Mesenchymal stem cell (in vitro differentiated cells and primary cell): ENCODE results near the gene STK32C.

Experiments used
- DNase-seq: peaks from one replicate; pipeline ENCODE4 v3.0.0-alpha.2; 2013
- H2AFZ ChIP-seq: one replicate; pipeline ENCODE4 v1.6.1; 2013; ENCODE audit warnings: low read depth, mild to moderate bottlenecking, control low read depth, inconsistent platforms, low read length, moderate library complexity
- H2AK5ac ChIP-seq: 2 replicates; pipeline ENCODE4 v1.6.1; 2013; ENCODE audit warnings: low read length, moderate library complexity, mild to moderate bottlenecking, inconsistent platforms; ENCODE audit not compliant: severe bottlenecking
- H2BK120ac ChIP-seq: one replicate; pipeline ENCODE4 v1.6.1; 2013; ENCODE audit warnings: low read depth, mild to moderate bottlenecking, inconsistent platforms, low read length, moderate library complexity
- H2BK12ac ChIP-seq, 2 experiments: one replicate each; pipeline ENCODE4 v1.6.1; 2013; ENCODE audit warnings: inconsistent platforms in 2 of 2, low read length in 2 of 2, mild to moderate bottlenecking in 2 of 2, moderate library complexity in 2 of 2, control low read depth in 1 of 2
- H2BK15ac ChIP-seq: one replicate; pipeline ENCODE4 v1.6.1; 2013; ENCODE audit warnings: mild to moderate bottlenecking, low read depth, inconsistent platforms; ENCODE audit not compliant: poor library complexity, severe bottlenecking
- H2BK5ac ChIP-seq: 2 replicates; pipeline ENCODE4 v1.6.1; 2013; ENCODE audit warnings: low read depth, mild to moderate bottlenecking, low read length, control low read depth, inconsistent platforms; ENCODE audit not compliant: poor library complexity, severe bottlenecking
- H3K14ac ChIP-seq, 2 experiments: one replicate each; pipeline ENCODE4 v1.6.1; 2013; ENCODE audit warnings: inconsistent platforms in 2 of 2, low read length in 2 of 2, control low read depth in 1 of 2, mild to moderate bottlenecking in 1 of 2, moderate library complexity in 1 of 2
- H3K18ac ChIP-seq, 2 experiments: one replicate each; pipeline ENCODE4 v1.6.1; 2013; ENCODE audit warnings: inconsistent platforms in 2 of 2, low read length in 2 of 2, control low read depth in 1 of 2, low read depth in 1 of 2, mild to moderate bottlenecking in 1 of 2
- H3K23ac ChIP-seq, 2 experiments: one replicate each; pipeline ENCODE4 v1.6.1; 2013; ENCODE audit warnings: inconsistent platforms in 2 of 2, low read length in 2 of 2, mild to moderate bottlenecking in 2 of 2, moderate library complexity in 2 of 2, control low read depth in 1 of 2
- H3K27ac ChIP-seq: 2 replicates; pipeline ENCODE4 v1.5.1; 2013; ENCODE audit warnings: mild to moderate bottlenecking, moderate library complexity, low read length, control low read depth, inconsistent platforms; ENCODE audit not compliant: poor library complexity, severe bottlenecking
- H3K27me3 ChIP-seq, 2 experiments: 2 replicates each; pipeline versions ENCODE4 v1.6.1 to v1.7.0; 2013; ENCODE audit warnings: low read length in 2 of 2, mild to moderate bottlenecking in 2 of 2, moderate library complexity in 2 of 2, control low read depth in 1 of 2, inconsistent platforms in 1 of 2; ENCODE audit not compliant: control insufficient read depth in 1 of 2, insufficient read depth in 1 of 2
- H3K36me3 ChIP-seq, 2 experiments: 2 replicates each; pipeline versions ENCODE4 v1.6.1 to v1.7.0; 2013; ENCODE audit warnings: low read length in 2 of 2, control low read depth in 1 of 2, inconsistent platforms in 1 of 2, low read depth in 1 of 2, mild to moderate bottlenecking in 1 of 2; ENCODE audit not compliant: insufficient read depth in 2 of 2, control insufficient read depth in 1 of 2
- H3K4ac ChIP-seq, 2 experiments: one replicate each; pipeline ENCODE4 v1.6.1; 2013; ENCODE audit warnings: inconsistent platforms in 2 of 2, low read length in 2 of 2, mild to moderate bottlenecking in 2 of 2, moderate library complexity in 2 of 2, control low read depth in 1 of 2, low read depth in 1 of 2
- H3K4me1 ChIP-seq: 2 replicates; pipeline ENCODE4 v1.6.1; 2013; ENCODE audit warnings: low read depth, low read length, control low read depth; ENCODE audit not compliant: control insufficient read depth, insufficient read depth
- H3K4me2 ChIP-seq: 2 replicates; pipeline ENCODE4 v1.6.1; 2013; ENCODE audit warnings: low read length, mild to moderate bottlenecking, inconsistent platforms; ENCODE audit not compliant: poor library complexity, severe bottlenecking
- H3K4me3 ChIP-seq, 2 experiments: 2 replicates each; pipeline versions ENCODE4 v1.5.1 to v1.7.0; 2013; ENCODE audit warnings: low read length in 2 of 2, mild to moderate bottlenecking in 2 of 2, control low read depth in 1 of 2, low read depth in 1 of 2; ENCODE audit not compliant: insufficient read depth in 1 of 2
- H3K79me1 ChIP-seq: replicated peaks from 2 replicates; pipeline ENCODE4 v1.6.1; 2013; ENCODE audit warnings: mild to moderate bottlenecking, control low read depth, low read length, inconsistent platforms; ENCODE audit not compliant: poor library complexity, severe bottlenecking
- H3K9ac ChIP-seq: 2 replicates; pipeline ENCODE4 v1.7.0; 2013; ENCODE audit warnings: mild to moderate bottlenecking, low read length, moderate library complexity
- H3K9me3 ChIP-seq: 2 replicates; pipeline ENCODE4 v1.7.0; 2013; ENCODE audit warnings: mild to moderate bottlenecking, low read length; ENCODE audit not compliant: control insufficient read depth
- H4K8ac ChIP-seq: one replicate; pipeline ENCODE4 v1.6.1; 2013; ENCODE audit warnings: inconsistent platforms, mild to moderate bottlenecking, low read length, moderate library complexity
- H4K91ac ChIP-seq: one replicate; pipeline ENCODE4 v1.6.1; 2013; ENCODE audit warnings: mild to moderate bottlenecking, low read length, inconsistent platforms
- WGBS: methylation state at CpG from one replicate; pipeline ENCODE4 v1.1.7; 2013; ENCODE audit warnings: mixed read lengths; 5-methylcytosine and 5-hydroxymethylcytosine counted together

Gene STK32C

DNA sequence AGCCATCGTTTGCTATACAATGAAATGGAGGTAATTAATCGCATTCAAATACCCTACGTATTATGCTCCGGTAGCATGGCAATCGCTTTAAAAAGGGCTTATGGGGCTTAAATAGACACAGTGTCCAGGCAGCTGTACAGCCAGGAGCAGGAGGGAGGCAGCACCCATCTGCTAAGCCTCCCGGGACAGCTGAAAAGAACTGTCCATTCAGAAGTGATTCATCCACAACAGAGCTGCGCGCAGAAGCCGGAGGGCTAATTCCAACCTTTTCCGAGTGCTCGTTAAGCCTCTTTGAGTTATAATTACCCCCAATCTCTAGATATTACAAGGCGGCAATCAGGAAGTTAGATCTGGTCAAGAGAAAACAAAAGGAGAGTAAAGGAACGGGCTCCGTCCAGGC lies 62.7 kb downstream of the STK32C start:
- no peak overlapping the region for H3K27ac ChIP-seq
- H2BK12ac ChIP-seq: no peak overlapping the region
- H3K4me1 ChIP-seq: peaks cover 8% of the 10 kb centered on the region
- H4K8ac ChIP-seq: no peak overlapping the region
- no peaks in the 10 kb centered on the region for H3K79me1 ChIP-seq
- H4K91ac ChIP-seq: no peak overlapping the region
- no peak overlapping the region for H3K4me2 ChIP-seq
- no peak overlapping the region for H2BK15ac ChIP-seq
- no peak overlapping the region for H3K18ac ChIP-seq
- H3K36me3 ChIP-seq: peaks cover 0 to 2% of the 10 kb centered on the region in 2 experiments
- no peak overlapping the region for H3K4ac ChIP-seq
- H3K27me3 ChIP-seq: peaks cover 0 to 7% of the 10 kb centered on the region in 2 experiments
- H2BK5ac ChIP-seq: no peak overlapping the region
- H3K9ac ChIP-seq: no peak overlapping the region
- no peak overlapping the region for H3K4me3 ChIP-seq
- H3K14ac ChIP-seq: no peak overlapping the region
- 93% methylated on average over 14 of the region's 14 CpGs for WGBS
- no peak overlapping the region for H3K23ac ChIP-seq
- DNase-seq: no peak
- no peak overlapping the region for H2BK120ac ChIP-seq
- H2AK5ac ChIP-seq: no peak overlapping the region
- H2AFZ ChIP-seq: no peak overlapping the region
- no peaks in the 10 kb centered on the region for H3K9me3 ChIP-seq

DNA sequence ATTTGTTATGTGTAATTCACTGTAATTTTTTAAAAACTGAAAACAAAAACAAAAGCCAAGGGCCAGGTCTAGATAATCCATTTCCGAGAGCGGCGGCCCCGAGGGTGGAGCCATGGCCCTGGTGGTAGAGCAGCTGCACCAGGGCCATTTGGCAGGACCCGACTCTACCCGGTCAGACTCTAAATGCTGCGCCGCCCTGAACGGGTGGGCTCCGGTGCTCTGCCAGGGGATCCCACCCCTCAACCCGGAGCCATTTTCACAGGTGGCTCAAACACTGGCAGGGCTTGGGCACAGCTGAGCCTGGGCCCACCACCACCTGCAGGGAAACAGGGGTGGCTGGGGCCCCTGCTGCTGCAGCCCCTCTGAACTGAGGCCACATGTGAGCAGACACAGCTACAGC lies 64.1 kb downstream of the STK32C start:
- Histone ChIP-seq H3K4me3 (no peak overlapping the region), H3K27me3 (peaks cover 0 to 8% of the 10 kb centered on the region in 2 experiments), H2BK120ac (no peak overlapping the region), H4K91ac (no peak overlapping the region), H3K4me1 (peaks cover 4% of the 10 kb centered on the region), H2AFZ (no peak overlapping the region), H3K4ac (no peak overlapping the region), H3K4me2 (no peak overlapping the region), H3K36me3 (peaks cover 0 to 2% of the 10 kb centered on the region in 2 experiments), H2AK5ac (no peak overlapping the region), H3K14ac (no peak overlapping the region), H4K8ac (no peak overlapping the region), H3K23ac (no peak overlapping the region), H3K9ac (no peak overlapping the region), H3K27ac (no peak overlapping the region), H3K18ac (no peak overlapping the region), H3K79me1 (no peaks in the 10 kb centered on the region), H2BK5ac (no peak overlapping the region), H2BK15ac (no peak overlapping the region), H2BK12ac (no peak overlapping the region), H3K9me3 (no peaks in the 10 kb centered on the region)
- WGBS: 93% methylated on average over 11 of the region's 11 CpGs
- DNase-seq: no peak

DNA sequence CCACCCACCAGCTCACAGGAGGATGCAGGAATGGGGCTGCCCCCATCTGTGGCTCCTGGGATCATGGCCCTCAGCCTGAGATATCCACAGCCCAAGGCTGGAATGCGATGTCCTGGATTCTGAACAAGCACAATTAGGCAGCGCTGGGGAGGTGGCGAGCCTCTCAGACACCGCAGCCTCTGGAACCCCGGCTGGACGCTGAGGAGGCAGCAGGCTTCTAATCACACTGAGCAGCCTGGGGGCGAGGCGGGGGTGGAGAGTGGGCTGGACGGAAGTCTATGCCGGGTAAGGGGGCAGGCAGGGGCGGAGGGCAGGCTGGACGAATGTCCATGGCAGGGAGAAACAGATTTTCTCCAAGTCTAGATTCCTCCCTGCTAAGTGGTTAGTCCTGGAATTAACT lies 64.6 kb downstream of the STK32C start:
- Histone ChIP-seq H3K18ac (no peak overlapping the region), H3K4ac (no peak overlapping the region), H2AK5ac (no peak overlapping the region), H3K14ac (no peak overlapping the region), H3K9ac (no peak overlapping the region), H2BK12ac (no peak overlapping the region), H3K4me2 (no peak overlapping the region), H2AFZ (no peak overlapping the region), H2BK120ac (no peak overlapping the region), H3K4me3 (no peak overlapping the region), H2BK5ac (no peak overlapping the region), H2BK15ac (no peak overlapping the region), H3K36me3 (peaks cover 0 to 2% of the 10 kb centered on the region in 2 experiments), H3K23ac (no peak overlapping the region), H3K79me1 (no peaks in the 10 kb centered on the region), H3K4me1 (no peaks in the 10 kb centered on the region), H3K27ac (no peak overlapping the region), H4K8ac (no peak overlapping the region), H4K91ac (no peak overlapping the region), H3K27me3 (peaks cover 0 to 9% of the 10 kb centered on the region in 2 experiments), H3K9me3 (no peaks in the 10 kb centered on the region)
- no peak for DNase-seq
- WGBS: 82% methylated on average over 12 of the region's 12 CpGs

DNA sequence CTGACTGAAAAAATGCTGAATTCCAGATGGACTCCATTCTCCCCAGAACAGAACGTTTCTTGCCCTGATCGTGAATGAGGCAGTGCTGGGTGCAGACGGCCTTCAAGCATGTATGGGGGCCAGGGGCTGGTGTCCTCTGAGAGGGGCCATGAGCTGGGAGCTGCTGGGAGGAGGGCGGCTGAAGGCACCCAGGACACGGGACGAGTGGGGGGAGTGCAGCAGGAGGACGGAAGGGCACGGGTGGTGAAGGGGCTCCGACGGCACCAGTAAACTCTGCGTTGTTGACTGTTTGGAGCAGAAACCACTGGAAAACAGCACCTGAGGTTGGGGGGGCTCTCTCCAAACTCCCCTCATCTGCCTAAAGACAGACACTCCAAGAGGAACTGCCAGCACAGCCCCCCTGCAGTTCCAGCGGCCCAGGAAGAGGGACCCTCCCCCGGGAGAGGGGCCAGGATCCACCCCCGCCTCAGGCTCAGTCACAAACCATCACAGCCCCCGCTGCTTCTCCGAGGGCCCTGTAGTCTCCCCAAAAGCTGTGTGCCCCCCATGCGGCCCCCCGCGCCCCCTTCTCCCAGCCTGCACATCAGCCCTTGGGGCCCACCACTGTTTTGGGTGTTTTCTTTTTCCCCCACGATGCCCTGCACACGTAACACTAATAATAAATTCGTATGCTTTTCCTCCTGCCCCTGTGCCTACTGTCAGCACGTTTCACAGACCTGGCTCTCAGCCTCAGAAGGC lies 65.5 kb downstream of the STK32C start:
- no peak overlapping the region for H3K4ac ChIP-seq
- H2BK15ac ChIP-seq: no peak overlapping the region
- H2AFZ ChIP-seq: no peak overlapping the region
- peaks cover 1% of the 10 kb centered on the region for H3K4me1 ChIP-seq
- H3K14ac ChIP-seq: no peak overlapping the region
- H3K27ac ChIP-seq: no peak overlapping the region
- H3K9ac ChIP-seq: no peak overlapping the region
- no peak overlapping the region for H2AK5ac ChIP-seq
- H2BK5ac ChIP-seq: no peak overlapping the region
- no peak overlapping the region for H3K4me3 ChIP-seq
- no peak overlapping the region for H3K4me2 ChIP-seq
- no peaks in the 10 kb centered on the region for H3K9me3 ChIP-seq
- WGBS: 84% methylated on average over 19 of the region's 23 CpGs
- H3K79me1 ChIP-seq: no peaks in the 10 kb centered on the region
- no peak overlapping the region for H3K23ac ChIP-seq
- H4K91ac ChIP-seq: no peak overlapping the region
- H3K18ac ChIP-seq: no peak overlapping the region
- H2BK12ac ChIP-seq: no peak overlapping the region
- no peak for DNase-seq
- peaks cover 0 to 2% of the 10 kb centered on the region in 2 experiments for H3K36me3 ChIP-seq
- H2BK120ac ChIP-seq: no peak overlapping the region
- H4K8ac ChIP-seq: no peak overlapping the region
- peaks cover 0 to 9% of the 10 kb centered on the region in 2 experiments for H3K27me3 ChIP-seq
